GM12865 (cell line): ENCODE data around the gene C2CD2.
A peak's percentile ranks its signal among the peaks of the same experiment; 100 is the strongest.

Source experiments
- DNase-seq: peaks from one replicate; pipeline ENCODE4 v3.0.0; 2010; ENCODE audit warnings: low read depth
- H3K4me3 ChIP-seq: 2 replicates; pipeline ENCODE4 v1.5.1; 2011; ENCODE audit warnings: mild to moderate bottlenecking, low read depth, low read length, control low read depth
- TF ChIP-seq, protein P1 (sequence below): IDR thresholded peaks from 2 replicates; pipeline ENCODE4 v1.5.1; 2011; ENCODE audit warnings: low read length, control low read depth, low read depth, inconsistent platforms; ENCODE audit not compliant: insufficient read depth; ENCODE audit errors: missing control alignments

Gene C2CD2

GRCh38 chr21:41883582-41883981 is 70.2 kb downstream of the C2CD2 start:
- TF ChIP-seq, protein P1, sequence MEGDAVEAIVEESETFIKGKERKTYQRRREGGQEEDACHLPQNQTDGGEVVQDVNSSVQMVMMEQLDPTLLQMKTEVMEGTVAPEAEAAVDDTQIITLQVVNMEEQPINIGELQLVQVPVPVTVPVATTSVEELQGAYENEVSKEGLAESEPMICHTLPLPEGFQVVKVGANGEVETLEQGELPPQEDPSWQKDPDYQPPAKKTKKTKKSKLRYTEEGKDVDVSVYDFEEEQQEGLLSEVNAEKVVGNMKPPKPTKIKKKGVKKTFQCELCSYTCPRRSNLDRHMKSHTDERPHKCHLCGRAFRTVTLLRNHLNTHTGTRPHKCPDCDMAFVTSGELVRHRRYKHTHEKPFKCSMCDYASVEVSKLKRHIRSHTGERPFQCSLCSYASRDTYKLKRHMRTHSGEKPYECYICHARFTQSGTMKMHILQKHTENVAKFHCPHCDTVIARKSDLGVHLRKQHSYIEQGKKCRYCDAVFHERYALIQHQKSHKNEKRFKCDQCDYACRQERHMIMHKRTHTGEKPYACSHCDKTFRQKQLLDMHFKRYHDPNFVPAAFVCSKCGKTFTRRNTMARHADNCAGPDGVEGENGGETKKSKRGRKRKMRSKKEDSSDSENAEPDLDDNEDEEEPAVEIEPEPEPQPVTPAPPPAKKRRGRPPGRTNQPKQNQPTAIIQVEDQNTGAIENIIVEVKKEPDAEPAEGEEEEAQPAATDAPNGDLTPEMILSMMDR = no peak
- H3K4me3 ChIP-seq = no peak overlapping the region
- no peak for DNase-seq

DNA sequence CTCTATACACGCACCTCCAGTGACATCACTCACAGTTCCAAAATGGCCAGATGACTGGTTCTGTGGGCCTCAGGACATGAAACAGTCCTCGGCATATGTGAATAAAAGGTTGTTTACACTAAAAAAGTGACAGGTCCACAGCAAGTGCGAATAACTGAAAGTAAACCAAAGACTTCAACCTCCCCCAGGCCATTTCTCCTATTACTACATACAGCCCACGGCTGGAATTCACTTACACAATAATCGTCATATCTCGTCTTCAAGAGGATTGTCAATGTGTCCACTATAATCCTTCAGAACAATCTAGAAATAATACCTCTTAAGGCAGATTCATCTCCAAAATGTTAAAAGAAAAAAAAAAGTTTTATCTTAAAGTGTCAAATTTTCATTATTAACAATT is 72.8 kb downstream of the C2CD2 start:
- no peak overlapping the region for H3K4me3 ChIP-seq
- DNase-seq = no peak
- TF ChIP-seq, protein P1 = no peak

DNA sequence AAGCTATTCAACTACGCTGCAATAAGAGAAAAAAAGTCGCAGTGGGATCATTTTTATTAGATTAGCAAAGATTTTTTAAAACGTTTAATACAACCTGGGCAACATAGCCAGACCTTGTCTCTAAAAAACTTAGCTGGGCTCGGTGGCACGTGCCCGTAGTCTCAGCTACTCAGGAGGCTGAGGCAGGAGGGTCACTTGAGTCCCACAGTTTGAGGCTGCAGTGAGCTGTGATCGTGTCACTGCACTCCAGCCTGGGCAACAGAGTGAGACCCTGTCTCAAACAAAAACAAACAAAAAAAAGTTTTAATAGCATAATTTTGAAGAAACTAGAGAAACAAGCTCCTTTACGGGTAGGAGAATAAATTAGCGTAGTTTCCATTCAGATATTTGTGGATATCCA is 73.7 kb downstream of the C2CD2 start:
- H3K4me3 ChIP-seq = peak overlapping the region; percentile 66
- DNase-seq = no peak
- TF ChIP-seq, protein P1 = no peak

DNA sequence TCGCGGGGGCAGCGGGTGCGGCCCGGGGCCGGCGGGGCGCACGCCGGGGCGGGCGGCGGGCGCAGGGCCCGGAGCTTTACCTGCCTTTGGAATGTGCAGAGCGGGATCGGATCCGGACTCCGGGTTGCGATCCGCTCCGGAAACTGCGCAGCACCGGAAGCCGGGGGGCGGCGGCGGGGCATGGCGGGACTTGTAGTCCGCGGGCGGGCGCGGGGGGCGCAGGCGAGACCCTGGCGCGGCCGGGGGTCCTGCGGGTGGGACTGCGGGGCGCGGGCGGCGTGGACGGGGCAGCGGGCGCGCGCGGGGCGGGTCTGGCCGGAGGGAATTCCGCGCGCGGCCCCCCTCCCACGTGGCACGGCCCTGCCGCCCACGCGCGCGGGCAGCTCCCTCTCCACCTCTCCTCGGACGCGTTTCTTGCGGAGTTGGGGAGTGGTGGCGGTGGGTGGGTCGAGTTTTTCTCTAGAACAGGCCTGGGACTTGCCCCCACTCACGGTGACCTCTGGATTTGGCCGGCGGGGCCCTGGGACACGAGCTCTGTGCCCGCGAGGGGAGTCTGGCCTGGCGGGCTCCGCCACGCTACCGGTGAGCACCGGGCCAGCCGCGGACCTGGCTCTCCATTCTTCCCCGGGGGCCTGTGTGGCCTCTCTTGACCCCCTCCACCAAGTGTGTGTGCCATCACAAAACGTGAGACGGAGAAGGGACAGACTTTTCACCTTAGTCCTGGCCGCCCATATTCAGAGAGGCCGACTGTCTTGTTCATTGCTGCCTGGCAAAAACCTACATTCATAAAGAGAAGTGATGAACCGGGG is 74.4 kb downstream of the C2CD2 start, which contains the start of gene PRDM15:
TSS of gene PRDM15 (minus strand) at position 155 of the 809 bp plus-strand sequence. CDS start 18,981 bp downstream, outside the sequence.
- H3K4me3 ChIP-seq = peak within 1 kb of the TSS; percentile 93
- TF ChIP-seq, protein P1 = no peak
- peak; percentile 93 for DNase-seq

GRCh38 chr21:41878831-41879189 is 75.0 kb downstream of the C2CD2 start:
- DNase-seq = peak; percentile 91
- H3K4me3 ChIP-seq = peak overlapping the region; percentile 93
- TF ChIP-seq, protein P1 = no peak

DNA sequence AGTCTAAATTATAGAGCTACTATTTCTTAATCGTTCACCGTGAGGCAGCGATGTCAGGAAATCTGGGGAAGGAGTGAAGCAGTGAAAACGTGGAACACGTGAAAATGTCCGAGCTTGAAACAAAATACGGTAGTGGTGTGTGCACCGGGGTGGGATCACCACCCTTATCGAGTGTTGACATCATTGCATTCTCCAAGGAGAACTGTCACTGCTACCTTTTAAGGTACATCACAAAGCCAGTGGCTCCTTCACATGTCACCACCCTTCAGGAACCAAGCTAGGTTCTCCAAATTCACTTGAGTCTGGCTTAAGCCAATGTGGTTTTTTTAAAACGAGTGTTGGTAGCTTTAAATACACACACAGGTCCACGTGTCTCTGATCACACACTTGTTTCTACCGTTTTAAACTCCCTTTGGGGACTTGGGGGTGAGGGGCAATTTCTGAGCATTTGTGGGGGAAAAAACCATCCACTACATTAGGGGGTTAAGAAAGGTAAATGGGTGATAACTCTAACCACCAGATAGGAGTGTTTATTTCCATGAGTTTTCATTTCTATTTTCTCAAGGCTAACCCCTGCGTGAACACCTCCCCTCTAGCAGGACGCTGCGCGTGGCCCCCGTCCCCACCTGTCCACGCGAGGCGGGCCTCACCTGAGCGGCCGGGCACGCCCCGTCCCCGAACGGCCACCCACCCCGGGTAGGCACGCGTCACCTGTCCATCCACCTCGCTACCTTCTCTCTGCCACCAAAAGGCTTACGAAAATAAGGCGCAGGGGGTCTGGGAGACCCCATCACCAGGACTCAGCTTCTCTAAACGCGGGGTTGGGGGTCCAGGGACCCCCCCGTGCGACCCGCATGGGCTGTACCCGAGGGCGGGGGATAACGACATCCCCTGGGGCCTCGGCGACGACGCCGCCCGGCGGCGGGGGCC is 75.7 kb downstream of the C2CD2 start:
- TF ChIP-seq, protein P1 = no peak
- peak overlapping the region; percentile 93 for H3K4me3 ChIP-seq
- DNase-seq = peak; percentile 48
